Esophagus muscularis mucosa (tissue), 4 donors: ENCODE data around the gene KRTAP12-3.

Source experiments
- CTCF ChIP-seq, 3 experiments: fragments of 200-600 bp in 2 of 3; fragments of 450-650 bp in 1 of 3; sonication (generic) in 2 of 3; IDR thresholded peaks; one replicate each; pipeline ENCODE4 v1.5.1; 2017 to 2019; ENCODE audit warnings: antibody characterized with exemption in 3 of 3, mild to moderate bottlenecking in 2 of 3, moderate library complexity in 1 of 3
- EP300 ChIP-seq: sonication (generic); formaldehyde crosslinking; IDR thresholded peaks from one replicate; pipeline ENCODE4 v1.6.1; 2017; ENCODE audit warnings: antibody characterized with exemption
- POLR2A ChIP-seq: fragments of 450-650 bp; IDR thresholded peaks from one replicate; pipeline ENCODE4 v1.6.1; 2017; ENCODE audit warnings: antibody characterized with exemption, moderate library complexity, mild to moderate bottlenecking, low read depth
- POLR2AphosphoS5 ChIP-seq, 2 donors: sonication (generic); formaldehyde crosslinking; IDR thresholded peaks; one replicate each; pipeline ENCODE4 v1.6.1; 2017; ENCODE audit warnings: antibody characterized with exemption in 2 of 2

- no peak for TF ChIP-seq POLR2AphosphoS5 (IDR thresholded peaks at IDR 0.05)
- no peak for TF ChIP-seq CTCF (IDR thresholded peaks at IDR 0.05)
- TF ChIP-seq POLR2A, result no peak
- TF ChIP-seq EP300, result no peak
Measured at GRCh38 chr21:44706026-44706705, 48.4 kb downstream of the KRTAP12-3 start.
